Bronchial epithelial cell (primary cell): ENCODE results near the gene BTBD2. TPM values are rescaled to one million over a fixed set of nuclear protein-coding genes. Genes with fewer than 3 reads are reported as not detected.
"Not testable (repeated sequence)": the region's sequence is repeated elsewhere in the genome, so short reads cannot be mapped to it uniquely, and the experiment has no call there.

ENCODE experiments used
- DNase-seq: peaks from one replicate; pipeline ENCODE4 v3.0.0-alpha.2; 2010; ENCODE audit warnings: low read depth
- FAIRE-seq: peaks from 2 replicates; lab custom pipeline; 2011; peaks lifted over from hg19 to GRCh38; lab: Jason Lieb, UNC
- H3K27me3 ChIP-seq: 2 replicates; pipeline ENCODE4 v1.5.1; 2011; ENCODE audit warnings: low read length; ENCODE audit not compliant: control insufficient read depth, insufficient read depth
- H3K36me3 ChIP-seq: 2 replicates; pipeline ENCODE4 v1.5.1; 2011; ENCODE audit warnings: low read length; ENCODE audit not compliant: control insufficient read depth, insufficient read depth
- H3K4me3 ChIP-seq: 2 replicates; pipeline ENCODE4 v1.5.1; 2011; ENCODE audit warnings: mild to moderate bottlenecking, low read depth, low read length, control low read depth
- total RNA-seq: library from RNA; depleted of rRNA; stranded (reverse); fragments of >200 nt; gene quantifications from 2 replicates; pipeline ENCODE4 v1.2.1, GENCODE V29; 2014
- TF ChIP-seq, protein P1 (sequence below): IDR thresholded peaks from 2 replicates; pipeline ENCODE4 v1.5.1; 2011; ENCODE audit warnings: mild to moderate bottlenecking, moderate library complexity, low read length, control low read depth, inconsistent platforms; ENCODE audit not compliant: insufficient read depth, severe bottlenecking

BTBD2 gene
- total RNA-seq, 1 donor from 2014 or later: 23.2 TPM

DNA sequence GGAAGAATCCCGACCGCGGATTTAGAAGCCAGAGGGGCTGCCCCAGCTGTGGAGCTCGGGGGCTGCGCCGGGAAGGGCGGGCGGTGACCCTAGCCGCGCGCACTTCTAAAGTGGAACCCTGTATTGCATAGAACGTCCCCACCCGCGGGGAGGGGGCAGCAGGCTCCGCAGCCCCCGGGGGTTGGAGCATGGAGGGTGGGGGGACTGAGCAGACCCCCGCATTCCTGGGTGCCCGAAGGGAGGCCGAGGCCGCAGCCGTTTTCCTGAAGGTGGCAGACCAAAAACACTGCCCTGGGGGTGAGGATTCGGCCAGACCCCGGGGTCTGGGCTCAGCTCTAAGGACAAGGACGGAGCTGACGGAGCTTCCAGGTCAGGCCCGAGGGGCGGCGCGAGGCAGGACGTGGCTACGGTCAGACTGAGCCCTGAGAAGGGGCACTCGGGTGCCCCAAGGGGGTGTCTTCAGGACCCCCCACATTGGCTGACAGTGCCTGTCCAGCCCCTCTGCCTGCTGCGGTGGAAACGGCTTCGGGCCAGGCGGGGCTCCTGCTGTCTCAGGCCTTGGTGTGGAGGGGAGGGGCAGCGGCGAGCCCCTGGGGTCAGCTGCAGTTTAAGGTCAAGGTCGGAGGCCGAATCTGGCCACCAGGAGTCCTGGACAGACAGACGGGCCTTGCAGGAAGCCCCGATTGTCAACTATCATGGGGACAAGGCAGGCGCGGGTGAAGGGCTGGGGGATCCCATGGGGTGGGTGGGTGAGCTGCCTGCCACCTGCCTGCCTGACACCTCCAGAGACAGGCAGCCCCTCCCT lies 23.0 kb upstream of the BTBD2 start:
- Histone ChIP-seq H3K36me3 (peaks cover 38% of the 10 kb centered on the region), H3K4me3 (no peak overlapping the region), H3K27me3 (no peaks in the 10 kb centered on the region)
- FAIRE-seq (no peak), DNase-seq (no peak)
- TF ChIP-seq, protein P1, sequence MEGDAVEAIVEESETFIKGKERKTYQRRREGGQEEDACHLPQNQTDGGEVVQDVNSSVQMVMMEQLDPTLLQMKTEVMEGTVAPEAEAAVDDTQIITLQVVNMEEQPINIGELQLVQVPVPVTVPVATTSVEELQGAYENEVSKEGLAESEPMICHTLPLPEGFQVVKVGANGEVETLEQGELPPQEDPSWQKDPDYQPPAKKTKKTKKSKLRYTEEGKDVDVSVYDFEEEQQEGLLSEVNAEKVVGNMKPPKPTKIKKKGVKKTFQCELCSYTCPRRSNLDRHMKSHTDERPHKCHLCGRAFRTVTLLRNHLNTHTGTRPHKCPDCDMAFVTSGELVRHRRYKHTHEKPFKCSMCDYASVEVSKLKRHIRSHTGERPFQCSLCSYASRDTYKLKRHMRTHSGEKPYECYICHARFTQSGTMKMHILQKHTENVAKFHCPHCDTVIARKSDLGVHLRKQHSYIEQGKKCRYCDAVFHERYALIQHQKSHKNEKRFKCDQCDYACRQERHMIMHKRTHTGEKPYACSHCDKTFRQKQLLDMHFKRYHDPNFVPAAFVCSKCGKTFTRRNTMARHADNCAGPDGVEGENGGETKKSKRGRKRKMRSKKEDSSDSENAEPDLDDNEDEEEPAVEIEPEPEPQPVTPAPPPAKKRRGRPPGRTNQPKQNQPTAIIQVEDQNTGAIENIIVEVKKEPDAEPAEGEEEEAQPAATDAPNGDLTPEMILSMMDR: no peak

DNA sequence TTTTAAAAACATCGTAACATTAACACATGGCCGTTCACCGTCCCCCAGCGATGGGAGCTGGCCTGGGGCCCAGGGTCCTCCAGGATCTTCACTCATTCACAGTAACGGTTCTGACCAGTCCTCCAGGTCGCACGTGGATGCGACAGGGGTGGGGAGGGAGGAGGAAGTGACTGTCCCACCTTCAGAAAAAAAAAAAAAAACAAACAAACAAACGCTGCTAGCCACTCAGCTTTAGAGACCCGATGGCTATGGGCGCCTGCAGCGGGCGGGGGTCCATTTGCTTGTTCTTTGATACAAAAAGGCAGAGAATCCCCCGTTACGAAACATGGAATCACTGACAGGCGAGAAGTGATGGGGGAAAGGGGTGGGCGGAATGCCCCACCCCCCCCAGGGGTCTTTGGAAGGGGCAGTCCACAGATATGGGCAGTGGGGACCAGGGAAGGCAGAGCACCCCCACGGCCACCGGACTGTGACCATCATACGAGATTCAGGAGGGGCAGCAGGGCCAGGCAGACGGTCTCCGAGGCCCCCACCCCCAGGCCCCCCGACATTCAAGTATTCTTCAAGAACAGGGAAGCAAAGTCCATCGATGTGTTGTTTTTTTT lies 22.2 kb upstream of the BTBD2 start:
- TF ChIP-seq, protein P1: no peak
- Histone ChIP-seq H3K4me3 (no peak overlapping the region), H3K27me3 (no peaks in the 10 kb centered on the region), H3K36me3 (peaks cover 31% of the 10 kb centered on the region)
- DNase-seq (no peak), FAIRE-seq (no peak)

DNA sequence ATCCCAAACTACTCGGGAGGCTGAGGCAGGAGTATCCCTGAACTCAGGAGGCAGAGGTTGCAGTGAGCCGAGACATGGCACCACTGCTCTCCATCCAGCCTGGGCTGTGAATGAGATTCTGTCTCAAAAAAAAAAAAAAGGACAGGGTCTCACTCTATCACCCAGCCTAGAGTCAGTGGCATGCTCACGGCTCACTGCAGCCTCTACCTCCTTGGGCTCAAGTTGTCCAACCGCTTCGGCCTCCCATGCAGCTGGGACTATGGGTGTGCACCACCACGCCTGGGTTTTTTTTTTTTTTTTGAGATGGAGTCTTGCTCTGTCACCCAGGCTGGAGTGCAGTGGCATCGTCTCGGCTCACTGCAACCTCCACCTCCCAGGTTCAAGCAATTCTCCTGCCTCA lies 20.9 kb upstream of the BTBD2 start:
- Histone ChIP-seq H3K27me3 (no peaks in the 10 kb centered on the region), H3K4me3 (no peak overlapping the region), H3K36me3 (peaks cover 20% of the 10 kb centered on the region)
- FAIRE-seq: no peak
- DNase-seq: no peak
- TF ChIP-seq, protein P1: no peak

DNA sequence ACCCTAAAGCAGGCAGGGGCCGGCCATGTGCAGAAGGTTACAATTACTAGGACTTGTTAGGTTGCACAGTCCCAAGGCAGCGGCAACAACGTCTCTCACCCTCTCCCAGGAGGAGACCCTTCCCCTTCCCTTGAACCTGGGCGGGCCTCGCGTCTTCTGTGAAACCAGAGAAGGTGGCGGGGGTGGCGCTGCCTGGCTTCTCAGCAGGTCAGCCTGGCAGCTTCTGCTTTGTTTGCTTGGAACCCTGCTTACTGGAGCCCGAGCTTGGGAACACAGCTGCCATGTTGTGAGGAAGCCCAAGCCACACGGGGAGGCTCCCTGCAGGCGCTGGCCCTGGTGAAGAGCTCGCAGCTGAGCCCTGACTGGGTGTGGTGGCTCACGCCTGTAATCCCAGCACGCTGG lies 20.1 kb upstream of the BTBD2 start:
- no peak overlapping the region for H3K4me3 ChIP-seq
- H3K36me3 ChIP-seq: peaks cover 11% of the 10 kb centered on the region
- no peaks in the 10 kb centered on the region for H3K27me3 ChIP-seq
- DNase-seq (no peak), FAIRE-seq (no peak)
- TF ChIP-seq, protein P1: no peak

DNA sequence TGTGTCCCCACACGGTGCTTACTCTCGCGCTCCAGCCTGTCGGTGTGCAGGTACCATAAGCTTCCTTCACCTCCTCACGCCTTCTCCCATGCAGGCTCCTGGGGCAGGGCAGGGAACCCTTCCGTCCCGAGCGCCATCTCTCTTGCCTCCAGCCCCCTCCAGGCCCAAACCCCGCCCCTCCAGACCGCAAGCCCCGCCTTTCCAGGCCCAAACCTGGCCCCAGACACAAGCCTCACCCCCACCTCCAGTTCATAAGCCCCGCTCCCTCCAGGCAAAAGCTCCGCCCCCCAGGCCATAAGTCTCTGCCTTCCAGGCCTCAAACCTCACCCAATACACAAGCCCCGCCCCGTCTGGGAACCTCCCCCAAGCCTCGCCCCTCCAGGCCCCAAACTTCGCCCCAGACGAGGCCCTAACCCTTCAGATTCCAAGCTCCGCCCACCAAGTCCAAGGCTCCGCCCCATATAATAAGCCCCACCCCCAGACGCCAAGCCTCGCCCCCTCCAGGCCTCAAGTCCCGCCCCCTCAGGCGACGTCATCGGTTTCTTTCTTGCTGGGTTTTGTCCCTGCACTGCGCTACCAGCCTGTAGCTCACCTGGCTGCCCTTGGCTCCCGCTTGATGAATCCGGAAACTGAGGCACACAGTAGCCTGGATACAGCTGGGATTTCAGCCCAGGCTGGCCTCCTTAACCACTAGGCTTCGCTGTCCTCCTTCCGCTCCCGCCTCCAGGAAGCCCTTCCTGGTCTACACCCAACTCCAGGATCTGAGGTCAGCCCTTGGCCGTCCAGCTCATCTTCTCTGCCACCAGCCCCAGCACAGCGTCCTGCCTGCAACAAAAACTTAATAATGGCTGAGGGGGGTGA lies 19.4 kb upstream of the BTBD2 start:
- TF ChIP-seq, protein P1: no peak
- FAIRE-seq (no peak), DNase-seq (peak; percentile 29)
- Histone ChIP-seq H3K27me3 (no peaks in the 10 kb centered on the region), H3K4me3 (no peak overlapping the region), H3K36me3 (peaks cover 5% of the 10 kb centered on the region)

DNA sequence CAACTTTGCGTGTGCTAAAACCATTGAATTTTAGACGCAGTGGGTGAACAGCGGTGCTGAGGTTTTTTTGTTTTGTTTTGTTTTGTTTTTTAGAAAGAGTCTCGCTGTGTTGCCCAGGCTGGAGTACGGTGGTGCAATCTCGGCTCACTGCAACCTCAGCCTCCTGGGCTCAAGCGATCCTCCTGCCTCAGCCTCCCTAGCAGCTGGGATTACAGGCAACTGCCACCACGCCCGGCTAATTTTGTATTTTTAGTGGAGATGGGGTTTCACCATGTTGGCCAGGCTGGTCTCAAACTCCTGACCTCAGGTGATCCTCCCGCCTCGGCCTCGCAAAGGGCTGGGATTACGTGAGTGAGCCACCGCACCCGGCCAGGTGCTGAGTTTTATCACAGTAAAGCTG lies 18.7 kb upstream of the BTBD2 start:
- not testable (repeated sequence) for H3K27me3 ChIP-seq, DNase-seq, H3K4me3 ChIP-seq, H3K36me3 ChIP-seq, FAIRE-seq
